GOT3 (cell line): Measurements from ENCODE around the gene PLPPR2.
"Not testable (repeated sequence)": the region's sequence is repeated elsewhere in the genome, so short reads cannot be mapped to it uniquely, and the experiment has no call there.

Experiments used
- DNase-seq: peaks from one replicate; lab custom pipeline; 2025; ENCODE audit warnings: mixed read lengths; lab: John Stamatoyannopoulos, UW

Gene PLPPR2

DNA sequence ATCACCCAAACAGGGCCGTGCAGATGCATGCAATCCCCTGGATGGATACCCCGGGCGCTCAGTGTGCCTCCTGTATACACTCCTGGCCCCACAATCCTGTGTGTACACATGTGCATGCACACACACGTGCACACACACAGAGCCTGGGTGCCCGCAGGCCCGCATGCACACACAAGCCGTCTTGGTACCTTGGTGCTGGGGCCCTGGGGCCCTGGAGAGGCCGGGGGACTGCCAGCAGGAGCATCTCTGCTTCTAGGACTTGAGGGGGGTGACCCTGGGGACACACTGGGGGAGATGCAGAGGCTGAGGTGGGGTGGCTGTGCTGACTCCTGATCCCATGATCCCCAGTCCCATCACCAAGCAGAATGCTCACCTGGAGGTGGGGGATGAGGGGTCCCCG, 44.4 kb downstream of the PLPPR2 start:
- DNase-seq, result no peak

DNA sequence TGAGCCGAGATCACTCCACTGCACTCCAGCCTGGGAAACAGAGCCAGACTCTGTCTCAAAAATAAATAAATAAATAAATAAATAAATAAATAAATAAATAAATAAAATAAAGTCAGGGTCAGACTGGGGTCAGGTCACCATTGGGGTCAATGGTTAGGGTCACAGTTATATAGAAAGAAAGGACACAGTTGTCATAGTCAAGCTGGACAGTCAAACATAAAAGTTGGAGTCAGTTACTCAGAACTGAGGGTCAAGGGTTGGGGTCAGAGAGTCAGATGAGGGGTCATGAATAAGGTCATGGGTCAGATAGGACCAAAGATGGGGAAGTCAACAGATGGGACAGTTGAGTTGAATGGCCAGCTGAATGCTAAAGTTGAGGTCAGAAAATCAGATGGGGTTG, 45.6 kb downstream of the PLPPR2 start:
- no peak for DNase-seq

DNA sequence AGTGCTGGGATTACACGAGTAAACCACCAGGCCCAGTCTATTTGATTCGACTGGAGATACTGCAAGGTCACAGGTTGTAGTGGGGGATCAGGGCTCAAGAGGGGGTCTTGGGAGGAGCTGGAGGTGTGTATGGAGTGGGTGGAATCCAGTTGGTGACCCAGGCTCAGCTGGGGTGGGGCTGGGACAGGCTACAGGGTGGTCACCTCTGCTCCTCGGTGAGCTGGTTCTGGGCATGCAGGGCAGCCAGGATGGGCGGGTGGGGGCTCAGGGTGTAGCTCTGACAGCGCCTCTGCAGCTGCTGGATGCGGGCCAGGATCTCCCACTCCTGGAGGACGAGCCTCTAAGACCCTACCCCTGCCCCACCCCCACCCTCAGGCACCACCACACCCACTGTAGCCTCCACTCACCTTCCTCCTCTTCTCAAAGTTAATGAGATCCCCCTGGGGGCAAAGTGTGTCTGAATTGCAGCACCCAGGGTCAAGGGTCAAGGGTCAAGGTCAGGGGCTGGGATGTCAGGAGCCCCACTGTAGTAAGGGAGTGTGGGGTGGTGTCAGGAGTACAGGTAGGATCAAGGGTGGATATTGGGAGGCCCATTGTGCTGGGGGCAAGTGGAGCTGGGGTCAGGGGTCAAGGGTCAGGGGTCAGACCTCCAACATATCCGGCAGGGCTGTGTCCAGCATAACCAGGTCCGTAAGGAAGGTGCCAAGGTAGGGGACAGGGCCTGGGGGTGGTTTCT, 46.7 kb downstream of the PLPPR2 start:
- DNase-seq, result no peak

DNA sequence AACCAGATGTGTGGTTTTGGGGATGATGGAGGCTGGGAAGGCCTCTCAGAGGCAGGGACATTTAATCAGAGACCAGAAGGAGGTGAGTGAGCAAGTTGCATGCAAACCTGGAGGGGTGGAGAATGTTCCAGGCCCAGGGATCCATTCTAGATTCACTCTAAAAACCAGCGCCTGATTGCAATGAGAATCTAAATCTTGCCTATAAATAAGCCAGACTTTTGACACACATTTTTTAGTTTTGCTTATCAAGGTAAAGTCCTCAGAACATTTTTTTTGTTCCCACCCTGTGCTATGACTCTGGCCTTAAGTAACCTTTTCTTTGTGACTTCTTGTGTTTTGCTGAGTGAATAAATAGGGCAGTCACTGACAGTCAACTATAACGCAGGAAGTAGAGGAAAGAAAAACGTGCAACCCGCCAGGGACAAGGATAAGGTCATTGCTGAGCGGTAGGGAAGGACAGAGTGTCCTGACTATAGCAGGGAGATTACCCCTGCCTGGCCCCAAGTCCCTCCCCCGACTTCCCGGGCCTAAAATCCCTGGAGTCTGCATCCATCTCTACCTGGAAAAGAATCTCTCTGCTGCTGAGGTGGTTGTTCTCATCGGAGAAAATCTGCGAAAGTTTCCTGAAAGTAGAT, 49.5 kb downstream of the PLPPR2 start:
- DNase-seq, result no peak

DNA sequence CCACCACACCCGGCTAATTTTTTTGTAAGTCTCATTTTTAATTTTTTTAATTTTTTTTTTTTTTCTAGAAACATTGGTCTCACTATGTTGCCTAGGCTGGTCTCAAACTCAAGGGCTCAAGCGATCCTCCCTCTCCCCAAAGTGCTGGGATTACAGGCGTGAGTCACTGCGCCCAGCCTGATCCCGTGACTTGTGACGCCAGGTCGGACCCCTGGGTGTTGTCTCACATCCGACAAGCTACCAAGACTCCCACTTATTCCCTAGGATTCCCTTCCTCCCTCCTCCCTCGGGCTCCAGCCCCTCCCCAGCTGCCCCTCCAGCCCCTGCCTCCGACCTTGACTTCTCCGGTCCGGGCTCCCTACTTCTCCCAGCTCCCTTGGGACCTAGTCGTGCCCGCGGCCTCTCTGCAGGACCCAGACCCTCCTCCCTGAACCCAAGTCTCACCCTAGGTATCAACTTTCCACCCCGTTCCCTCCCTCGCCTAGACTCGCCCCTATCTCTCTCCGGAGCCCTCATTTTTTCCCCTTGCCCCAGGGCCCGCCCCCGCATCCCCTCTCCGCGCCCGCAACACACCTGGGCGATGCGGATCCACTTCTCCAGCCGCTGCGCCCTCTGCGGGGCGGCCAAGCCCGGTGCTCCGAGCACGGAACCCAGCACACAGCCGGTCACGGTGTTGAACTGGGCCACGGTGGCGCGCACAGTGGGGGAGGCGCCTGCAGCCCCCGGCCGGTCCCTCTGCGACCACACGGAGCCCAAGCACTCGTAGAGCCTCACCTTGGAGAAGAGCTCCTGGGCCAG, 50.8 kb downstream of the PLPPR2 start:
- DNase-seq, result no peak

DNA sequence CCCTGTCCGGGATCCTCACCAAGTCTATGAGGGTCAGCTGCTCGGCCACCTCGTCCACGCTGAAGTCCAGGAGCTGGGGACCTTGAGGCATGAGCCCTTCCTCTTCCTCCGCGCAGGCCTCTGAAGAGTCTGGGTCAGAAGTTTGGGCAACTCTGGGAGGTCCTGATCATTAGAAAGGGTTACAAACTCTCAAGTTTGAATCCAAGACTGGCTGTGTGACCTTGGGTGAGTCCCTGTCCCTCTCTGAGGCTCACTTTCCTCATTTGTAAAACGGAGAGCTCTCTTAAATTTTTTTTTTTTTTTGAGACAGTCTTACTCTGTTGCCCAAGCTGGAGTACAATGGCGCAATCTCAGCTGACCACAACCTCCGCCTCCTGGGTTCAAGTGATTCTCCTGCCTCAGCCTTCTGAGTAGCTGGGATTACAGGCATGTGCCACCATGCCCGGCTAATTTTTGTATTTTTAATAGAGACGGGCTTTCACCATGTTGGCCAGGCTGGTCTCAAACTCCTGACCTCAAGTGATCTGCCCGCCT, 51.5 kb downstream of the PLPPR2 start:
- DNase-seq, result not testable (repeated sequence)

DNA sequence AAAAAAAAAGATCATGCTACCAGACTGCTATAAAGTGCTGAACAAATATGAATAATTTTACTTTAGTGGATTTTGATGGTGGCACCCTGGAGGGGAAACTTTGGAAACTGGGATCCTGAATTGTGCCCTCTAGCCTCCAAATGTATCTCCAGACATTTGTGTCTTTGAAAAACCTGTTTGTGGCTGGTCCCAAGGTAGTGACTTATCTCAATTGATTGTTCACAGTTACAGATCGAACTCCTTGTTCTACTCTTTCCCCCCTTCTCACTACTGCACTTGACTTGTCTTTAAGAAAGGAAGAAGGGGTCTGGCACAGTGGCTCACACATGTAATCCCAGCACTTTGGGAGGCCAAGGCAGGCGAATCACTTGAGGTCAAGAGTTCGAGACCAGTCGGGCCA, 53.4 kb downstream of the PLPPR2 start:
- DNase-seq, result no peak

DNA sequence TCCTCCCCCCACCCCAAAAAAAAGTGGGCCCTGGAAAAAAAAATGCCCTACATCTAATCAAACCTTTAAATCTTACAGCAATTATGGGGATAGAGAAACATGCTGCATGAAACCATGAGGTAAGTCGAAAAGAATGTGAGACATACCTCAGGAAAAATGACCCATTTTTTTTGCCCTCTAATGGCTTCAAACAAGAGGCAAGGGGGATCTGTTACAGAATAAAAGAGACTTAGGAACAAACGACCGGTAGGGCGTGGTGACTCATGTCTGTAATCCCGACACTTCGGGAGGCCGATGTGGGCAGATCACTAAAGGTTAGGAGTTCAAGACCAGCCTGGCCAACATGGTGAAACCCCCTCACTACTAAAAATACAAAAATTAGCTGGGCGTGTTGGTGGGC, 55.5 kb downstream of the PLPPR2 start:
- no peak for DNase-seq

DNA sequence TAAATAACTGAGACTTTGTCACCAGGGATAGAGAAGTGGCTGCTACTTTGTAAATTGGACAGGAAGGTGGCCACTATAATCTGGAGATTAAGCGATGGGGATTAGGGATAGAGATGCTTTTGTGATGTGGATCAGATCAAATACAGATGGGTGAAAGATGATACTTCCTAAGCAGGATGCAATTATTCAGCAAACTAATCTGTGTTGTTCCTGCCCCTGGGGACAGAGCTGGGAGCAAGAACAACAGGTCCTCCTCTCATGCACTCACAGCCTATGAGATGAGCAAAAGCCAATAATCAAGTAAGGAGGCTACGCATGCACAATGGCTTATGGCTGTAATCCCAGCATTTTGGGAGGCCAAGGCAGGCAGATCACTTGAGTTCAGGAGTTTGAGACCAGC, 59.3 kb downstream of the PLPPR2 start:
- no peak for DNase-seq
